HepG2 (cell line): ENCODE data around the gene LRRC43. TPM values are rescaled to one million over a fixed set of nuclear protein-coding genes. Genes with fewer than 3 reads are reported as not detected.

ENCODE experiments used
- ATAC-seq: fragments of 200-7000 bp; cut with Tn5 transposase; 3 replicates; pipeline ENCODE4 v1.9.1; 2020; ENCODE audit warnings: mild to moderate bottlenecking, moderate library complexity
- BruUV-seq: library from RNA; stranded (reverse); fragments of 400-500 nt; replicated peaks from 2 replicates; lab custom pipeline; 2021; lab: Mats Ljungman, UMichigan
- CTCF ChIA-PET: fragments of 300-600 bp; formaldehyde crosslinking; extraction: SDS; loops from one replicate; lab custom pipeline; 2021; ENCODE audit warnings: low total read pairs, inconsistent platforms, low intra/inter-chr PET ratio; lab: Yijun Ruan, JAX
- POLR2A ChIA-PET: fragments of 350-600 bp; sonication (Branson Sonifier 250); formaldehyde crosslinking; loops from one replicate; lab custom pipeline; 2020; ENCODE audit warnings: antibody characterized with exemption, inconsistent platforms; lab: Yijun Ruan, JAX
- DNase-seq: peaks from one replicate; pipeline ENCODE4 v3.0.0-alpha.2; 2015; ENCODE audit warnings: low spot score
- FAIRE-seq: peaks from 3 replicates; lab custom pipeline; 2011; peaks lifted over from hg19 to GRCh38; lab: Jason Lieb, UNC
- H2AFZ ChIP-seq: one replicate; pipeline ENCODE4 v1.6.1; 2011; ENCODE audit warnings: low read length, inconsistent platforms
- H3K27ac ChIP-seq: fragments of 300-600 bp; 3 replicates; pipeline ENCODE4 v1.8.0; 2011; ENCODE audit warnings: mixed run types, mild to moderate bottlenecking, mixed read lengths, low read length, inconsistent platforms; ENCODE audit not compliant: insufficient read depth; ENCODE audit errors: extremely low read length
- H3K27me3 ChIP-seq, 2 experiments: fragments of 200-600 bp in 1 of 2; 2 replicates in 1 of 2; 3 replicates in 1 of 2; pipeline versions ENCODE4 v1.6.0 to v1.8.0; 2011; ENCODE audit warnings: low read length in 2 of 2, mild to moderate bottlenecking in 2 of 2, moderate library complexity in 2 of 2, inconsistent platforms in 1 of 2; ENCODE audit not compliant: insufficient read depth in 2 of 2, control insufficient read depth in 1 of 2
- H3K36me3 ChIP-seq, 2 experiments: fragments of 200-600 bp in 1 of 2; replicated peaks in 1 of 2; 2 replicates in 1 of 2; 3 replicates in 1 of 2; pipeline versions ENCODE4 v1.5.1 to v1.8.0; 2011; ENCODE audit warnings: low read length in 2 of 2, inconsistent platforms in 1 of 2; ENCODE audit not compliant: insufficient read depth in 2 of 2, control insufficient read depth in 1 of 2
- H3K4me1 ChIP-seq: 2 replicates; pipeline ENCODE4 v1.5.1; 2012; ENCODE audit warnings: low read length, inconsistent platforms; ENCODE audit not compliant: insufficient read depth
- H3K4me2 ChIP-seq: 2 replicates; pipeline ENCODE4 v1.6.0; 2011; ENCODE audit warnings: low read depth, low read length, inconsistent platforms
- H3K4me3 ChIP-seq, 3 experiments: fragments of 200-600 bp in 1 of 3; sonication (generic), shearing (Covaris generic) in 1 of 3; replicated peaks in 1 of 3; 2 replicates each; pipeline ENCODE4 v1.5.1; 2011 to 2016; ENCODE audit warnings: low read length in 3 of 3, inconsistent platforms in 2 of 3, low read depth in 2 of 3, mild to moderate bottlenecking in 2 of 3, control low read depth in 1 of 3, mixed read lengths in 1 of 3; ENCODE audit not compliant: insufficient read depth in 1 of 3
- H3K79me2 ChIP-seq: one replicate; pipeline ENCODE4 v1.6.1; 2011; ENCODE audit warnings: low read length, inconsistent platforms; ENCODE audit not compliant: insufficient read depth
- H3K9ac ChIP-seq: 2 replicates; pipeline ENCODE4 v1.6.0; 2011; ENCODE audit warnings: mild to moderate bottlenecking, low read depth, low read length, inconsistent platforms; ENCODE audit not compliant: insufficient read depth
- H3K9me3 ChIP-seq: 2 replicates; pipeline ENCODE4 v1.5.1; 2012; ENCODE audit warnings: mild to moderate bottlenecking, low read length
- H4K20me1 ChIP-seq: 2 replicates; pipeline ENCODE4 v1.6.0; 2011; ENCODE audit warnings: inconsistent platforms, mild to moderate bottlenecking, low read length, moderate library complexity; ENCODE audit not compliant: insufficient read depth
- AGO2 ChIP-seq: fragments of 200-400 bp; formaldehyde crosslinking; optimal IDR thresholded peaks from 2 replicates; pipeline ENCODE3; 2017; ENCODE audit warnings: mild to moderate bottlenecking, low read depth, low read length, moderate library complexity
- CTCF ChIP-seq: sonication (generic); formaldehyde crosslinking; IDR thresholded peaks from 2 replicates; pipeline ENCODE4 v1.5.0; 2020; ENCODE audit warnings: mild to moderate bottlenecking, missing genetic modification reagents, moderate library complexity
- NFKB2 ChIP-seq: sonication (generic); formaldehyde crosslinking; IDR thresholded peaks from 2 replicates; pipeline ENCODE4 v1.4.0; 2020; ENCODE audit warnings: missing genetic modification reagents, borderline replicate concordance
- THAP8 ChIP-seq: sonication (generic); formaldehyde crosslinking; IDR thresholded peaks from 2 replicates; pipeline ENCODE4 v1.5.1; 2020; ENCODE audit warnings: missing genetic modification reagents, mild to moderate bottlenecking, borderline replicate concordance
- TMF1 ChIP-seq: sonication (generic); formaldehyde crosslinking; IDR thresholded peaks from 2 replicates; pipeline ENCODE4 v1.8.1; 2022; ENCODE audit warnings: low read depth, missing genetic modification reagents
- ZNF263 ChIP-seq: sonication (generic); formaldehyde crosslinking; IDR thresholded peaks from 2 replicates; pipeline ENCODE4 v1.4.0; 2020; ENCODE audit warnings: missing genetic modification reagents
- WGBS: methylation state at CpG from one replicate; pipeline ENCODE4 v1.1.6; 2017; ENCODE audit warnings: low lambda C conversion rate; 5-methylcytosine and 5-hydroxymethylcytosine counted together
- in situ Hi-C: cut with HindIII; loops from 2 replicates; pipeline ENCODE4 v1.10.0; 2017; ENCODE audit warnings: low pct_unique_long_range_greater_than_20kb; ENCODE audit not compliant: extremely low pct_ligation_motif_present
- intact Hi-C: fragments of 100-400 bp; cut with micrococcal nuclease; formaldehyde crosslinking; loops from one replicate; pipeline ENCODE4 v1.10.0; 2022; ENCODE audit not compliant: unreplicated experiment
- polyA plus RNA-seq, 8 experiments: library from polyadenylated mRNA; depleted of rRNA in 3 of 8; stranded (reverse) in 7 of 8; unstranded in 1 of 8; fragments of >200 nt; fragmentation: Illumina TruSeq in 4 of 8; extraction: Trizol in 4 of 8; gene quantifications; 2 replicates each; pipeline versions ENCODE4 v1.2.1 to v1.2.3, GENCODE V29; 2011 to 2016; ENCODE audit warnings: low read depth in 4 of 8, missing spikeins in 1 of 8, mixed read lengths in 1 of 8; ENCODE audit not compliant: insufficient read depth in 1 of 8
- total RNA-seq, 5 experiments: library from RNA; depleted of rRNA; stranded (reverse); fragments of >200 nt; fragmentation: Illumina TruSeq; extraction: Trizol; gene quantifications; 2 replicates each; pipeline ENCODE4 v1.2.3, GENCODE V29; 2016; ENCODE audit warnings: low read depth in 1 of 5

Gene LRRC43
- total and polyA plus RNA-seq, 2 of the 13 experiments (the other 11 are each of a cell fraction or from before 2014, with no cell fraction given): not detected

GRCh38 chr12:122135437-122136031, 47.4 kb upstream of the LRRC43 start:
- no peak overlapping the region for H3K27ac ChIP-seq
- H3K9me3 ChIP-seq: no peaks in the 10 kb centered on the region
- H3K4me1 ChIP-seq: no peaks in the 10 kb centered on the region
- H3K27me3 ChIP-seq: no peaks in the 10 kb centered on the region
- POLR2A ChIA-PET: no interaction called here
- H3K9ac ChIP-seq: no peak overlapping the region
- CTCF ChIA-PET: no interaction called here
- WGBS: 98% methylated on average over 8 of the region's 18 CpGs
- no peak for ATAC-seq
- H4K20me1 ChIP-seq: no peaks in the 10 kb centered on the region
- no TSS peak for BruUV-seq
- peaks cover 6 to 23% of the 10 kb centered on the region in 2 experiments; a peak in 4 of 5 replicates for H3K36me3 ChIP-seq
- no peak overlapping the region for H3K4me2 ChIP-seq
- TF ChIP-seq AGO2: peak; percentile 45
- no peak for TF ChIP-seq ZNF263 (CRISPR knock-in tag)
- TF ChIP-seq TMF1 (CRISPR knock-in tag): no peak
- no peak for TF ChIP-seq NFKB2 (CRISPR knock-in tag)
- in situ Hi-C loops (no loop called here), intact Hi-C loops (no loop called here)
- DNase-seq: no peak
- no peak for FAIRE-seq
- no peak overlapping the region for H2AFZ ChIP-seq
- H3K4me3 ChIP-seq: no peak overlapping the region
- no peaks in the 10 kb centered on the region for H3K79me2 ChIP-seq

- WGBS: 83% methylated on average over 6 of the region's 10 CpGs
- H3K36me3 ChIP-seq: peaks cover 9 to 21% of the 10 kb centered on the region in 2 experiments; a peak in 4 of 5 replicates
Observed at GRCh38 chr12:122137229-122137628, 45.7 kb upstream of the LRRC43 start.

More at GRCh38 chr12:122137229-122137628, 45.7 kb upstream of the LRRC43 start:
- CTCF ChIA-PET: interaction anchor here (0.6 kb wide), 1 partner anchor 53 kb away, joined by 3 read pairs; no protein-coding TSS in a partner anchor
- H4K20me1 ChIP-seq: no peaks in the 10 kb centered on the region
- POLR2A ChIA-PET: no interaction called here
- in situ Hi-C loops: no loop called here
- H3K27ac ChIP-seq: no peak overlapping the region
- H3K9me3 ChIP-seq: no peaks in the 10 kb centered on the region
- H3K9ac ChIP-seq: no peak overlapping the region
- H3K4me3 ChIP-seq: no peak overlapping the region
- DNase-seq: no peak
- H3K4me2 ChIP-seq: no peak overlapping the region
- no peaks in the 10 kb centered on the region for H3K79me2 ChIP-seq
- no TSS peak for BruUV-seq
- FAIRE-seq: no peak
- ATAC-seq: peak; percentile 22; the same call in 1 of the 3 replicates
- H3K27me3 ChIP-seq: no peaks in the 10 kb centered on the region
- no peak overlapping the region for H2AFZ ChIP-seq
- intact Hi-C loops: no loop called here
- TF ChIP-seq CTCF (CRISPR knock-in tag) (0 out of 2 replicates have a peak, but pooled peaks have one; percentile 5), THAP8 (CRISPR knock-in tag) (no peak)
- no peaks in the 10 kb centered on the region for H3K4me1 ChIP-seq
